PC-9 (cell line): ENCODE data around the gene RAB26. TPM values are rescaled to one million over a fixed set of nuclear protein-coding genes. Genes with fewer than 3 reads are reported as not detected.
A peak's percentile ranks its signal among the peaks of the same experiment; 100 is the strongest.

ENCODE experiments used
- BruUV-seq: library from RNA; stranded (reverse); fragments of 400-500 nt; replicated peaks from 2 replicates; lab custom pipeline; 2021; lab: Mats Ljungman, UMichigan
- CTCF ChIA-PET: fragments of 300-600 bp; sonication (Branson Sonifier 250); formaldehyde crosslinking; loops from one replicate; lab custom pipeline; 2022; ENCODE audit warnings: antibody characterized with exemption; lab: Charles Lee
- POLR2A ChIA-PET: fragments of 300-600 bp; sonication (Branson Sonifier 250); formaldehyde crosslinking; loops from one replicate; lab custom pipeline; 2022; ENCODE audit warnings: antibody characterized with exemption; ENCODE audit not compliant: unreplicated experiment; lab: Charles Lee
- DNase-seq, 2 experiments: peaks; one replicate each; pipeline versions ENCODE4 v3.0.0 to v3.0.0-alpha.2; 2015 to 2022; ENCODE audit warnings: mixed read lengths in 1 of 2
- H2AFZ ChIP-seq: fragments of 200-600 bp; sonication (generic); 2 replicates; pipeline ENCODE4 v1.8.1; 2017; ENCODE audit warnings: antibody characterized with exemption
- H3F3A ChIP-seq: fragments of 200-600 bp; sonication (generic); 2 replicates; pipeline ENCODE4 v1.8.1; 2017; ENCODE audit warnings: antibody characterized with exemption, mild to moderate bottlenecking, low read depth; ENCODE audit not compliant: insufficient read depth
- H3K27ac ChIP-seq: fragments of 200-600 bp; sonication (generic); 2 replicates; pipeline ENCODE4 v1.6.1; 2016; ENCODE audit warnings: mixed run types
- H3K27me3 ChIP-seq: fragments of 200-600 bp; sonication (generic); 2 replicates; pipeline ENCODE4 v1.6.1; 2016; ENCODE audit warnings: low read depth, mixed run types; ENCODE audit not compliant: insufficient read depth
- H3K36me3 ChIP-seq: fragments of 200-600 bp; sonication (generic); 2 replicates; pipeline ENCODE4 v1.6.1; 2016; ENCODE audit warnings: low read depth, mixed run types
- H3K4me1 ChIP-seq: fragments of 200-600 bp; sonication (generic); replicated peaks from 2 replicates; pipeline ENCODE4 v1.6.1; 2016; ENCODE audit warnings: mixed run types; ENCODE audit not compliant: insufficient read depth
- H3K4me2 ChIP-seq: fragments of 200-600 bp; sonication (generic); 2 replicates; pipeline ENCODE4 v1.6.1; 2017; ENCODE audit warnings: mixed run types
- H3K4me3 ChIP-seq: fragments of 200-600 bp; sonication (generic); 2 replicates; pipeline ENCODE4 v1.6.1; 2016; ENCODE audit warnings: mixed run types
- H3K79me2 ChIP-seq: fragments of 200-600 bp; sonication (generic); 2 replicates; pipeline ENCODE4 v1.6.1; 2017; ENCODE audit warnings: low read depth, mixed run types
- H3K9me2 ChIP-seq: fragments of 200-600 bp; sonication (generic); 2 replicates; pipeline ENCODE4 v1.8.1; 2017; ENCODE audit warnings: mild to moderate bottlenecking; ENCODE audit not compliant: insufficient read depth
- H3K9me3 ChIP-seq: fragments of 200-600 bp; sonication (generic); 2 replicates; pipeline ENCODE4 v1.8.1; 2016; ENCODE audit warnings: low read depth; ENCODE audit not compliant: insufficient read depth
- H4K20me1 ChIP-seq: fragments of 200-600 bp; sonication (generic); 2 replicates; pipeline ENCODE4 v1.8.1; 2017; ENCODE audit not compliant: insufficient read depth
- CTCF ChIP-seq: fragments of 200-600 bp; sonication (generic); conservative IDR thresholded peaks from 2 replicates; pipeline ENCODE4 v1.6.1; 2017; ENCODE audit warnings: mixed run types, antibody characterized with exemption, mild to moderate bottlenecking, moderate library complexity
- EZH2 ChIP-seq: fragments of 200-600 bp; sonication (generic); IDR thresholded peaks from 2 replicates; pipeline ENCODE4 v1.8.0; 2017; ENCODE audit warnings: antibody characterized with exemption, low read depth
- intact Hi-C: fragments of 100-400 bp; cut with micrococcal nuclease; formaldehyde crosslinking; loops from one replicate; pipeline ENCODE4 v1.10.0; 2022; ENCODE audit not compliant: unreplicated experiment
- total RNA-seq: library from RNA; stranded (reverse); gene quantifications from 2 replicates; pipeline ENCODE4 v1.2.3, GENCODE V29; 2021

RAB26 gene
- total RNA-seq, 1 experiment from 2014 or later = 31.3 TPM

- peak overlapping the region; percentile 33; the same call in 1 of the 2 replicates for H3K4me3 ChIP-seq
- peak overlapping the region; percentile 74 for H3K27ac ChIP-seq
- peaks cover 41% of the 10 kb centered on the region for H3K4me1 ChIP-seq
- CTCF ChIA-PET = interaction anchor here (1.0 kb wide), 1 partner anchor 73 kb away, joined by 4 read pairs; no protein-coding TSS in a partner anchor
- no peaks in the 10 kb centered on the region for H3K9me2 ChIP-seq
- H3K27me3 ChIP-seq = no peaks in the 10 kb centered on the region
- peak; percentile 90 to 96 for DNase-seq
- H3K9me3 ChIP-seq = no peaks in the 10 kb centered on the region
- TSS peak; percentile 16 for BruUV-seq
- H3F3A ChIP-seq = peaks cover 36% of the 10 kb centered on the region
- POLR2A ChIA-PET = interaction anchor here (0.6 to 1.4 kb wide), 6 partner anchors 8 to 1978 kb away, joined by 3 to 15 read pairs (median 4); partner anchors contain the start of genes ECI1 and TRAF7
- peaks cover 68% of the 10 kb centered on the region for H4K20me1 ChIP-seq
- peaks cover 71% of the 10 kb centered on the region for H3K79me2 ChIP-seq
- no peak for TF ChIP-seq CTCF
- no peak for TF ChIP-seq EZH2
- H2AFZ ChIP-seq = no peak overlapping the region
- intact Hi-C loops = loop anchor here (1.0 kb wide), 1 partner anchor 8 kb away; the partner anchor contains the start of gene TRAF7
- H3K36me3 ChIP-seq = 0 out of 2 replicates have a peak, but pooled peaks cover 9% of the 10 kb centered on the region
- H3K4me2 ChIP-seq = peak overlapping the region; percentile 66
Measured at GRCh38 chr16:2163211-2163881, 14.9 kb downstream of the RAB26 start.

GRCh38 chr16:2165861-2166260, 17.4 kb downstream of the RAB26 start:
- peaks cover 41% of the 10 kb centered on the region for H3K4me1 ChIP-seq
- H3F3A ChIP-seq = peaks cover 36% of the 10 kb centered on the region
- no peaks in the 10 kb centered on the region for H3K27me3 ChIP-seq
- intact Hi-C loops = no loop called here
- H3K4me2 ChIP-seq = no peak overlapping the region
- TF ChIP-seq EZH2 = no peak
- no peak for TF ChIP-seq CTCF
- no peak overlapping the region for H2AFZ ChIP-seq
- ChIA-PET POLR2A (no interaction called here), CTCF (no interaction called here)
- no peaks in the 10 kb centered on the region for H3K9me3 ChIP-seq
- no peaks in the 10 kb centered on the region for H3K9me2 ChIP-seq
- H3K4me3 ChIP-seq = no peak overlapping the region
- H4K20me1 ChIP-seq = peaks cover 48% of the 10 kb centered on the region
- no peak overlapping the region for H3K27ac ChIP-seq
- H3K79me2 ChIP-seq = peaks cover 49% of the 10 kb centered on the region
- 0 out of 2 replicates have a peak, but pooled peaks cover 9% of the 10 kb centered on the region for H3K36me3 ChIP-seq
- no TSS peak for BruUV-seq
- DNase-seq = no peak

GRCh38 chr16:2166263-2167067, 18.0 kb downstream of the RAB26 start:
- H3K4me3 ChIP-seq = no peak overlapping the region
- peak in 1 of 2 experiments; percentile 56 for DNase-seq
- H3K9me3 ChIP-seq = no peaks in the 10 kb centered on the region
- H3K4me1 ChIP-seq = peaks cover 38% of the 10 kb centered on the region
- H3K36me3 ChIP-seq = 0 out of 2 replicates have a peak, but pooled peaks cover 9% of the 10 kb centered on the region
- no TSS peak for BruUV-seq
- no peaks in the 10 kb centered on the region for H3K9me2 ChIP-seq
- no peak overlapping the region for H3K27ac ChIP-seq
- CTCF ChIA-PET = no interaction called here
- POLR2A ChIA-PET = interaction anchor here (0.7 kb wide), 1 partner anchor 301 kb away, joined by 3 read pairs; no protein-coding TSS in a partner anchor
- H4K20me1 ChIP-seq = peaks cover 44% of the 10 kb centered on the region
- no peak for TF ChIP-seq EZH2
- no peak for TF ChIP-seq CTCF
- H3K79me2 ChIP-seq = peaks cover 44% of the 10 kb centered on the region
- no peak overlapping the region for H3K4me2 ChIP-seq
- no peak overlapping the region for H2AFZ ChIP-seq
- peaks cover 34% of the 10 kb centered on the region for H3F3A ChIP-seq
- H3K27me3 ChIP-seq = no peaks in the 10 kb centered on the region
- intact Hi-C loops = no loop called here
